Measurements from ENCODE around the gene FADS3.

Gene FADS3

GRCh38 chr11:61912530-61912898, 21.2 kb upstream of the FADS3 start:
- H3K36me3 ChIP-seq (ENCODE audit: control insufficient read depth in 1 of 2, insufficient read depth in 2 of 2, low read length in 2 of 2), result peaks cover under 1 to 2% of the 10 kb centered on the region in 2 donors
- no peaks in the 10 kb centered on the region for H3K9me3 ChIP-seq (ENCODE audit: control insufficient read depth in 1 of 2, low read length in 2 of 2)
- no peak overlapping the region for H3K4me3 ChIP-seq (ENCODE audit: low read depth in 1 of 2, low read length in 2 of 2)
- H3K27ac ChIP-seq (ENCODE audit: low read length), result no peak overlapping the region
- no peaks in the 10 kb centered on the region for H3K27me3 ChIP-seq (ENCODE audit: low read depth, low read length)
- H3K4me1 ChIP-seq (ENCODE audit: control insufficient read depth in 1 of 2, insufficient read depth in 2 of 2, low read length in 2 of 2), result peaks cover 9 to 41% of the 10 kb centered on the region in 2 donors

GRCh38 chr11:61911701-61912529, 20.6 kb upstream of the FADS3 start:
- Histone ChIP-seq H3K4me3 (ENCODE audit: low read depth in 1 of 2, low read length in 2 of 2) (no peak overlapping the region), H3K27ac (ENCODE audit: low read length) (no peak overlapping the region), H3K9me3 (ENCODE audit: control insufficient read depth in 1 of 2, low read length in 2 of 2) (no peaks in the 10 kb centered on the region), H3K36me3 (ENCODE audit: control insufficient read depth in 1 of 2, insufficient read depth in 2 of 2, low read length in 2 of 2) (peaks cover 7 to 8% of the 10 kb centered on the region in 2 donors), H3K4me1 (ENCODE audit: control insufficient read depth in 1 of 2, insufficient read depth in 2 of 2, low read length in 2 of 2) (peaks cover 9 to 41% of the 10 kb centered on the region in 2 donors), H3K27me3 (ENCODE audit: low read depth, low read length) (no peaks in the 10 kb centered on the region)

GRCh38 chr11:61911128-61911700, 19.9 kb upstream of the FADS3 start:
- H3K4me3 ChIP-seq (ENCODE audit: low read depth in 1 of 2, low read length in 2 of 2), result no peak overlapping the region
- no peak overlapping the region for H3K27ac ChIP-seq (ENCODE audit: low read length)
- no peaks in the 10 kb centered on the region for H3K27me3 ChIP-seq (ENCODE audit: low read depth, low read length)
- peaks cover 9 to 41% of the 10 kb centered on the region in 2 donors for H3K4me1 ChIP-seq (ENCODE audit: control insufficient read depth in 1 of 2, insufficient read depth in 2 of 2, low read length in 2 of 2)
- H3K36me3 ChIP-seq (ENCODE audit: control insufficient read depth in 1 of 2, insufficient read depth in 2 of 2, low read length in 2 of 2), result peaks cover 8 to 14% of the 10 kb centered on the region in 2 donors
- H3K9me3 ChIP-seq (ENCODE audit: control insufficient read depth in 1 of 2, low read length in 2 of 2), result no peaks in the 10 kb centered on the region

GRCh38 chr11:61910187-61911127, 19.1 kb upstream of the FADS3 start:
- Histone ChIP-seq H3K27me3 (ENCODE audit: low read depth, low read length) (no peaks in the 10 kb centered on the region), H3K27ac (ENCODE audit: low read length) (peak overlapping the region; percentile 21), H3K9me3 (ENCODE audit: control insufficient read depth in 1 of 2, low read length in 2 of 2) (no peaks in the 10 kb centered on the region), H3K36me3 (ENCODE audit: control insufficient read depth in 1 of 2, insufficient read depth in 2 of 2, low read length in 2 of 2) (peaks cover 8 to 21% of the 10 kb centered on the region in 2 donors), H3K4me1 (ENCODE audit: control insufficient read depth in 1 of 2, insufficient read depth in 2 of 2, low read length in 2 of 2) (peaks cover 9 to 40% of the 10 kb centered on the region in 2 donors), H3K4me3 (ENCODE audit: low read depth in 1 of 2, low read length in 2 of 2) (no peak overlapping the region)

- Histone ChIP-seq H3K36me3 (ENCODE audit: control insufficient read depth in 1 of 2, insufficient read depth in 2 of 2, low read length in 2 of 2) (peaks cover 8 to 35% of the 10 kb centered on the region in 2 donors), H3K4me1 (ENCODE audit: control insufficient read depth in 1 of 2, insufficient read depth in 2 of 2, low read length in 2 of 2) (peaks cover 9 to 36% of the 10 kb centered on the region in 2 donors), H3K27ac (ENCODE audit: low read length) (peak overlapping the region; percentile 3)
These were observed 17.5 kb upstream of the FADS3 start for GRCh38 chr11:61908730-61909316.

GRCh38 chr11:61907871-61908729, 16.8 kb upstream of the FADS3 start:
- Histone ChIP-seq H3K9me3 (ENCODE audit: control insufficient read depth in 1 of 2, low read length in 2 of 2) (no peaks in the 10 kb centered on the region), H3K4me3 (ENCODE audit: low read depth in 1 of 2, low read length in 2 of 2) (no peak overlapping the region), H3K36me3 (ENCODE audit: control insufficient read depth in 1 of 2, insufficient read depth in 2 of 2, low read length in 2 of 2) (peaks cover 8 to 37% of the 10 kb centered on the region in 2 donors), H3K4me1 (ENCODE audit: control insufficient read depth in 1 of 2, insufficient read depth in 2 of 2, low read length in 2 of 2) (peaks cover 9 to 33% of the 10 kb centered on the region in 2 donors), H3K27me3 (ENCODE audit: low read depth, low read length) (no peaks in the 10 kb centered on the region), H3K27ac (ENCODE audit: low read length) (no peak overlapping the region)

More at GRCh38 chr11:61908730-61909316, 17.5 kb upstream of the FADS3 start:
- no peaks in the 10 kb centered on the region for H3K9me3 ChIP-seq (ENCODE audit: control insufficient read depth in 1 of 2, low read length in 2 of 2)
- H3K27me3 ChIP-seq (ENCODE audit: low read depth, low read length), result no peaks in the 10 kb centered on the region
- no peak overlapping the region for H3K4me3 ChIP-seq (ENCODE audit: low read depth in 1 of 2, low read length in 2 of 2)

GRCh38 chr11:61907282-61907681, 15.9 kb upstream of the FADS3 start:
- Histone ChIP-seq H3K27me3 (ENCODE audit: low read depth, low read length) (no peaks in the 10 kb centered on the region), H3K27ac (ENCODE audit: low read length) (no peak overlapping the region), H3K36me3 (ENCODE audit: control insufficient read depth in 1 of 2, insufficient read depth in 2 of 2, low read length in 2 of 2) (peaks cover 8 to 44% of the 10 kb centered on the region in 2 donors)

GRCh38 chr11:61906522-61906909, 15.2 kb upstream of the FADS3 start:
- H3K4me1 ChIP-seq (ENCODE audit: control insufficient read depth in 1 of 2, insufficient read depth in 2 of 2, low read length in 2 of 2), result peaks cover 9 to 20% of the 10 kb centered on the region in 2 donors
- H3K27me3 ChIP-seq (ENCODE audit: low read depth, low read length), result no peaks in the 10 kb centered on the region
- H3K9me3 ChIP-seq (ENCODE audit: control insufficient read depth in 1 of 2, low read length in 2 of 2), result no peaks in the 10 kb centered on the region
- H3K27ac ChIP-seq (ENCODE audit: low read length), result no peak overlapping the region
- H3K36me3 ChIP-seq (ENCODE audit: control insufficient read depth in 1 of 2, insufficient read depth in 2 of 2, low read length in 2 of 2), result peaks cover 8 to 46% of the 10 kb centered on the region in 2 donors
- no peak overlapping the region for H3K4me3 ChIP-seq (ENCODE audit: low read depth in 1 of 2, low read length in 2 of 2)

More at GRCh38 chr11:61907282-61907681, 15.9 kb upstream of the FADS3 start:
- peaks cover 9 to 26% of the 10 kb centered on the region in 2 donors for H3K4me1 ChIP-seq (ENCODE audit: control insufficient read depth in 1 of 2, insufficient read depth in 2 of 2, low read length in 2 of 2)
- no peak overlapping the region for H3K4me3 ChIP-seq (ENCODE audit: low read depth in 1 of 2, low read length in 2 of 2)
- H3K9me3 ChIP-seq (ENCODE audit: control insufficient read depth in 1 of 2, low read length in 2 of 2), result no peaks in the 10 kb centered on the region

- H3K36me3 ChIP-seq (ENCODE audit: control insufficient read depth in 1 of 2, insufficient read depth in 2 of 2, low read length in 2 of 2), result peaks cover 8 to 46% of the 10 kb centered on the region in 2 donors
- H3K4me3 ChIP-seq (ENCODE audit: low read depth in 1 of 2, low read length in 2 of 2), result no peak overlapping the region
- H3K4me1 ChIP-seq (ENCODE audit: control insufficient read depth in 1 of 2, insufficient read depth in 2 of 2, low read length in 2 of 2), result peaks cover 6 to 20% of the 10 kb centered on the region in 2 donors
- H3K9me3 ChIP-seq (ENCODE audit: control insufficient read depth in 1 of 2, low read length in 2 of 2), result no peaks in the 10 kb centered on the region
- H3K27me3 ChIP-seq (ENCODE audit: low read depth, low read length), result no peaks in the 10 kb centered on the region
- H3K27ac ChIP-seq (ENCODE audit: low read length), result no peak overlapping the region
These were observed 14.6 kb upstream of the FADS3 start for GRCh38 chr11:61905801-61906521.

All from muscle layer of duodenum (tissue), 2 donors.